ENCODE results near the gene DNAJC19. TPM values are rescaled to one million over a fixed set of nuclear protein-coding genes. Genes with fewer than 3 reads are reported as not detected.
"Not testable (repeated sequence)": the region's sequence is repeated elsewhere in the genome, so short reads cannot be mapped to it uniquely, and the experiment has no call there.

DNAJC19 gene
- polyA plus RNA-seq (2013, experiment 1 of 2): 56.4 TPM
- polyA plus RNA-seq (2013, experiment 2 of 2): 77.3 TPM

DNA sequence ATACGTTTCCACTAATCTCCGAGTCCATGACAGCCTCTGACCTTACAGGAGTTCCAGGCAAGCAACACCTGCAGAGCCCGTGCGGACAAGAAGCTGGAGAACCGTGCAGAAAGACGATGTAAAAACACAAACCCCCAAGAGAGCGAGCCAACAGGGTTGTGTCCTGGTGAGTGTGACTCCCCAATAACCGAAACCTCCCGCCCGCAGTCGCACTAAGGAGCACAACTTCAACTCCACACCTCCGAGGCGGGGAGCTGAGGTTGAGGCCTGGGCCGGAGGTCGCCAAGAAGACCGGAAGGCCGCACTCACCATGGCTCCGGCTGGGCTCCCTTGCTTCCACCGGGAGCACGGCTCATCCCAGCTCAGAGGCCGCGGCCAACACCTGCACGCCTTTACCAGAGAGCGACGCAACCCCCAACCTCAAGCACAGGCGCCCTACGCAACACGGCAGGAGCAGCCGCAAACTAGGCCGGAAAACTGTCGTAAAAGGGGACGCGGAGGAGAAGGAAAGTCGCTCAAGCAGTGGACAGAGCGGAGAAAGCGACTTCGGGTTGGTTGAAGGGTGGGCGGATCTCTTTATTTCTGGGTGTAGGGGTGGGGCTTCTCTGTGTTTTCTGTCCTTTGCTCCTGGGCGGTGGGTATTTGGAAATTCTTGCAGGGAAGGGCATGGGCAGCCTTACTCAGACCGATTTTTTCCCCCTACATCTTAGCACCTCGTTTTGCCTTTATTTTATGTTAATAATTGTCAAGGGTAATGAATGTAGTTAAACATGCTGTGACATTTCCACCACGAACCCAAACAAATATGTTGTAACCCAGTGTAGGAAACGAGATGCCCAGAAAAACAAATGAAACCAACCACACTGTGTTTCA lies at the start of gene DNAJC19:
Gene DNAJC19, minus strand, starts transcription at position 446 of the 873 bp plus-strand sequence. Its CDS starts 134 bp downstream, at position 312.
- Histone ChIP-seq H3K36me3 (ENCODE audit: control insufficient read depth, insufficient read depth, low read length) (peaks cover 15% of the 10 kb centered on the region), H3K9me3 (ENCODE audit: control insufficient read depth, low read length) (no peaks in the 10 kb centered on the region), H3K27ac (ENCODE audit: low read depth, low read length, severe bottlenecking) (peak within 1 kb of the TSS; percentile 11), H3K4me3 (ENCODE audit: extremely low read depth, insufficient read depth, low read length, poor library complexity, severe bottlenecking) (peak within 1 kb of the TSS; percentile 84), H3K4me1 (ENCODE audit: control insufficient read depth, insufficient read depth, low read length, poor library complexity, severe bottlenecking) (no peaks in the 10 kb centered on the region)
- WGBS, 2 experiments (ENCODE audit: insufficient coverage in 2 of 2): 0 to 2% methylated on average over 29 to 31 of the region's 43 CpGs

DNA sequence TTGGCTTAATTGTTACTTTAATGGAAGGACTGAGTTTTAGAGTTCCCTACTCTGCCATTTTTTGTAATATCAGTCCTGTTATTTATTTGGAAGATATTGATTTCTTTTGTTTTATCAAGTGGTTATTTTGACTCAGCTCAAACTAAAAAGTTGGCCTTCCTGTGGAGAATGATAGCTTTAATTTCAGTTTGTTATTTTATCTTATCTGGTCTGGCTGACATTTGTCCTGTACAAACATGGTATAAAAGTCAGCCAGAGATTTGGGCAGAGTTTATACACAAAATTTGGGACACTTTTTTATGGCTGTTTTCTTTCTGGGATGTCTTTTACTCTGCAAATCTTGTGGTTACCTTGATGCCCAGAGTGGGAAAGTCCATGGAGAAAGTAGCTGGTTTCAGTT lies 41.4 kb upstream of the DNAJC19 start:
- H3K27ac ChIP-seq (ENCODE audit: low read depth, low read length, severe bottlenecking): no peak overlapping the region
- H3K9me3 ChIP-seq (ENCODE audit: control insufficient read depth, low read length): no peaks in the 10 kb centered on the region
- H3K4me3 ChIP-seq (ENCODE audit: extremely low read depth, insufficient read depth, low read length, poor library complexity, severe bottlenecking): no peak overlapping the region

DNA sequence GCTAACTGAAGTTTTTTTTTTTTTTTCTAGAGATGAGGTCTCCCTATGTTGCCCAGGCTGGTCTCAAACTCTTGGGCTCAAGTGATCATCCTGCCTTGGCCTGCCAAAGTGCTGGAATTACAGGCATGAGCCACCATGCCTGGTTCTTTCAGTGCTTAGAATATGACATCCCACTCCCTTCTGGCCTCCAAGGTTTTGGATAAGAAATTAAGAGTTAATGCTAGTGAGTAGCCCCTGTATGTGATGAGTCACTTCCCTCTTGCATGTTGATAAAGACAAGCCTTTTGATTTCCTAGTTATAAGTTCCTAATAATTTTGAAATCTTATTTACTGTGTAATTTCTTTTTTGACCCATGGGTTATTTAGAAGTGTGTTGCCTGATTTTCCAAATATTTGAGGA lies 35.7 kb upstream of the DNAJC19 start:
- no peak overlapping the region for H3K27ac ChIP-seq (ENCODE audit: low read depth, low read length, severe bottlenecking)
- no peak overlapping the region for H3K4me3 ChIP-seq (ENCODE audit: extremely low read depth, insufficient read depth, low read length, poor library complexity, severe bottlenecking)
- H3K36me3 ChIP-seq (ENCODE audit: control insufficient read depth, insufficient read depth, low read length): no peaks in the 10 kb centered on the region
- peaks cover 12% of the 10 kb centered on the region for H3K9me3 ChIP-seq (ENCODE audit: control insufficient read depth, low read length)
- no peaks in the 10 kb centered on the region for H3K4me1 ChIP-seq (ENCODE audit: control insufficient read depth, insufficient read depth, low read length, poor library complexity, severe bottlenecking)

More for the DNA sequence above, 41.4 kb upstream of the DNAJC19 start:
- H3K36me3 ChIP-seq (ENCODE audit: control insufficient read depth, insufficient read depth, low read length): no peaks in the 10 kb centered on the region
- H3K4me1 ChIP-seq (ENCODE audit: control insufficient read depth, insufficient read depth, low read length, poor library complexity, severe bottlenecking): no peaks in the 10 kb centered on the region

DNA sequence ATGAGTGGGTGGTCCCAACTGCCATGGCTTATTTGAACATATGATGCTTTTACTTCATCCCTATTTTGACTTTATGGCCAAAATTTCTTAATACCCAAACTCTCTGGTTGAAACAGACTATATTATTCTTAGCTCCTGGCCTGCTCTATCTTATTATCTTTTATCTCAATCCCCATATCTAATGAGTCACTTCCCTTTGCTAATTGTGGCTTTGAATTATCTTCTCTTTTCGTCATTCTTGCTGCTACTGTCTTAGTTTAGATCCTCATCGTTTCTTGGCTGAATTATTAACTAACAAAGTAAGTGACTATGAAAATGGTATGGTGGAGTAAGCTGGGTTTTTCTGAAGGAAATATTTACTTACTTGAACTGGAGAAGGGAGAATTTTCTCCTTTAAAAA lies 28.2 kb upstream of the DNAJC19 start:
- Histone ChIP-seq H3K9me3 (ENCODE audit: control insufficient read depth, low read length) (no peaks in the 10 kb centered on the region), H3K4me1 (ENCODE audit: control insufficient read depth, insufficient read depth, low read length, poor library complexity, severe bottlenecking) (no peaks in the 10 kb centered on the region), H3K4me3 (ENCODE audit: extremely low read depth, insufficient read depth, low read length, poor library complexity, severe bottlenecking) (no peak overlapping the region), H3K27ac (ENCODE audit: low read depth, low read length, severe bottlenecking) (no peak overlapping the region), H3K36me3 (ENCODE audit: control insufficient read depth, insufficient read depth, low read length) (no peaks in the 10 kb centered on the region)
- WGBS, 2 experiments (ENCODE audit: insufficient coverage in 2 of 2): no CpG with 5 or more reads among the region's 2 CpGs

DNA sequence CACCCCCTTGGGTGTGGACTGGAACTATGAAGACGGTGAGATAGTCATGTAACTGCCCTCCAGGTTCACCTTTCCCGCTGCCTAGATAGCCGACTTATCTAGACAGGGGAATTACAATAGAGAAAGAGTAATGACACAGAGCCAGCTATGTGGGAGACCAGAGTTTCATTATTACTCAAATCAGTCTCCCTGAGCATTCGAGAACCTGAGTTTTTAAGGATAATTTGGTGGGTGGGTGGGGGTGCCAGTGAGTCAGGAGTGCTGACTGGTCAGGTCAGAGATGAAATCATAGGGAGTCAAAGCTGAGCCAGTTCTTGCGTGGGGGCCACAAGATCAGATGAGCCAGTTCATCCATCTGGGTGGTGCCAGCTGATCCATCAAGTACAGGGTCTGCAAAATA lies 19.7 kb upstream of the DNAJC19 start:
- H3K4me1 ChIP-seq (ENCODE audit: control insufficient read depth, insufficient read depth, low read length, poor library complexity, severe bottlenecking): no peaks in the 10 kb centered on the region
- WGBS, 2 experiments (ENCODE audit: insufficient coverage in 2 of 2): 80% methylated on average over 2 to 4 of the region's 5 CpGs
- no peaks in the 10 kb centered on the region for H3K9me3 ChIP-seq (ENCODE audit: control insufficient read depth, low read length)
- H3K36me3 ChIP-seq (ENCODE audit: control insufficient read depth, insufficient read depth, low read length): no peaks in the 10 kb centered on the region
- H3K4me3 ChIP-seq (ENCODE audit: extremely low read depth, insufficient read depth, low read length, poor library complexity, severe bottlenecking): no peak overlapping the region
- H3K27ac ChIP-seq (ENCODE audit: low read depth, low read length, severe bottlenecking): no peak overlapping the region

DNA sequence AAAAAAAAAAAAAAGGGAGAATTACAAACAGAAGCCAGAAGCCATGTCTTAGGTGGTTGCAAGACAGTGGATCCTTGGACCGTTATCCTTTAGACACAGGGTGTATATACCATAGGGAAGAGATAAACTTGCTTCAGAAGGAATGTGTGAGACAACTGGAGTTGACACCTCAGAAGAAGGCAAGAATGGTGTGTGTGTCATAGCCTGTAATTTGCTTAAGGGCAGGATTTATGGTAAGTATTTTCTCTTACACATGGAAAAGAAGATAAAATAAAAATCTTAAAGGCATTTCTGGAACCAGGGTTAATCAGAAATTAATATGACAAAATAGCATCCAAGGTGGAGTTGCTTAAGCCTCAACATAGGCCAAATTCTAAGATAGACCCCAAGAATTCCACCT lies 19.3 kb upstream of the DNAJC19 start:
- Histone ChIP-seq H3K9me3 (ENCODE audit: control insufficient read depth, low read length) (no peaks in the 10 kb centered on the region), H3K27ac (ENCODE audit: low read depth, low read length, severe bottlenecking) (no peak overlapping the region), H3K4me3 (ENCODE audit: extremely low read depth, insufficient read depth, low read length, poor library complexity, severe bottlenecking) (no peak overlapping the region), H3K4me1 (ENCODE audit: control insufficient read depth, insufficient read depth, low read length, poor library complexity, severe bottlenecking) (no peaks in the 10 kb centered on the region), H3K36me3 (ENCODE audit: control insufficient read depth, insufficient read depth, low read length) (no peaks in the 10 kb centered on the region)
- 80% methylated on average over 1 of the region's 1 CpG; no CpG with 5 or more reads in 1 of the 2 experiments for WGBS, 2 experiments (ENCODE audit: insufficient coverage in 2 of 2)

DNA sequence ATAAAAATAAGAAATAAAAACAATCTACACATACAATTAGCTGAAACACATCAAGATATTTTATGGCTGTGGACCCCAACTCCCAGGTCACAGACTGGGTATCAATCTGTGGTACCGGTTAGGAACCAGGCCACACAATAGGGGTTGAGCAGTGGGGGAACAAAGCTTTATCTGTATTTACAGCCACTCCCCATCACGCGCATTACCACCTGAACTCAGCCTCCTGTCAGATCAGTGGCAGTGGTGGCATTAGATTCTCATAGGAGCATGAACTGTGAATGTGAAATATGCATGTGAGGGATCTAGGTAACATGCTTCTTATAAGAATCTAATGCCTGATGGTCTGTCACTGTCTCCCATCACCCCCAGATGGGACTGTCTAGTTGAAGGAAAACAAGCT lies 17.7 kb upstream of the DNAJC19 start:
- H3K9me3 ChIP-seq (ENCODE audit: control insufficient read depth, low read length): no peaks in the 10 kb centered on the region
- WGBS, 2 experiments (ENCODE audit: insufficient coverage in 2 of 2): 100% methylated on average over 1 of the region's 3 CpGs; no CpG with 5 or more reads in 1 of the 2 experiments
- H3K4me3 ChIP-seq (ENCODE audit: extremely low read depth, insufficient read depth, low read length, poor library complexity, severe bottlenecking): no peak overlapping the region
- no peaks in the 10 kb centered on the region for H3K36me3 ChIP-seq (ENCODE audit: control insufficient read depth, insufficient read depth, low read length)
- no peaks in the 10 kb centered on the region for H3K4me1 ChIP-seq (ENCODE audit: control insufficient read depth, insufficient read depth, low read length, poor library complexity, severe bottlenecking)
- H3K27ac ChIP-seq (ENCODE audit: low read depth, low read length, severe bottlenecking): no peak overlapping the region

DNA sequence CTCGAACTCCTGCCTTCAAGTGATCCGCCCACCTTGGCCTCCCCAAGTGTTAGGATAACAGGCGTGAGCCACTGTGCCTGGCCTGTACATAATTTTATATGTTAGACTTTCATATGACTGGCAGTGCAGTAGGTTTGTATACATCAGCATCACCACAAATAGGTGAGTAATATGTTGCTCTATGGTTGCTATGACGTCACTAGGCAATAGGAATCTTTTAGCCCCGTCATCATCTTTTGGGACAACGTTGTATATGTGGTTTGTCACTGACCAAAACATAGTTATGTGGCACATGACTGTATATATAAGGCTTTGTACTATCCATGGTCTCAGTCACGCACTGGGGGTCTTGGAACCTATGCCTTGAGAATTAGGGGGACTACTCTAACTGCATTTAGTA lies 17.0 kb upstream of the DNAJC19 start:
- 88 to 92% methylated on average over 3 to 4 of the region's 7 CpGs for WGBS, 2 experiments (ENCODE audit: insufficient coverage in 2 of 2)
- Histone ChIP-seq H3K36me3 (ENCODE audit: control insufficient read depth, insufficient read depth, low read length) (no peaks in the 10 kb centered on the region), H3K27ac (ENCODE audit: low read depth, low read length, severe bottlenecking) (no peak overlapping the region), H3K9me3 (ENCODE audit: control insufficient read depth, low read length) (no peaks in the 10 kb centered on the region), H3K4me3 (ENCODE audit: extremely low read depth, insufficient read depth, low read length, poor library complexity, severe bottlenecking) (no peak overlapping the region), H3K4me1 (ENCODE audit: control insufficient read depth, insufficient read depth, low read length, poor library complexity, severe bottlenecking) (no peaks in the 10 kb centered on the region)

DNA sequence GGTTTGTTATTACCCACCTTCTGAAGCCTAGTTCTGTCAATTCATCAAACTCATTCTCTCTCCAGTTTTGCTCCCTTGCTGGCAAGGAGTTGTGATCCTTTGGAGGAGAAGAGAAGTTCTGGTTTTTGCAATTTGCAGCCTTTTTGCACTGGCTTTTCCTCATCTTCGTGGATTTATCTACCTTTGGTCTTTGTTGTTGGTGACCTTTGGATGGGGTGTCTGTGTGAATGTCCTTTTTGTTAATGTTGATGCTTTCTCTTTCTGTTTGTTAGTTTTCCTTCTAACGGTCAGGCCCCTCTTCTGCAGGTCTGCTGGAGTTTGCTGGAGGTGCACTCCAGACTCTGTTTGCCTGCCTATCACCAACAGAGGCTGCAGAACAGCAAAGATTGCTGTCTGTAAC lies 13.9 kb upstream of the DNAJC19 start:
- H3K4me1 ChIP-seq (ENCODE audit: control insufficient read depth, insufficient read depth, low read length, poor library complexity, severe bottlenecking); H3K9me3 ChIP-seq (ENCODE audit: control insufficient read depth, low read length); H3K4me3 ChIP-seq (ENCODE audit: extremely low read depth, insufficient read depth, low read length, poor library complexity, severe bottlenecking); H3K27ac ChIP-seq (ENCODE audit: low read depth, low read length, severe bottlenecking); H3K36me3 ChIP-seq (ENCODE audit: control insufficient read depth, insufficient read depth, low read length): not testable (repeated sequence)
- WGBS, 2 experiments (ENCODE audit: insufficient coverage in 2 of 2): 100% methylated on average over 1 of the region's 2 CpGs; no CpG with 5 or more reads in 1 of the 2 experiments

DNA sequence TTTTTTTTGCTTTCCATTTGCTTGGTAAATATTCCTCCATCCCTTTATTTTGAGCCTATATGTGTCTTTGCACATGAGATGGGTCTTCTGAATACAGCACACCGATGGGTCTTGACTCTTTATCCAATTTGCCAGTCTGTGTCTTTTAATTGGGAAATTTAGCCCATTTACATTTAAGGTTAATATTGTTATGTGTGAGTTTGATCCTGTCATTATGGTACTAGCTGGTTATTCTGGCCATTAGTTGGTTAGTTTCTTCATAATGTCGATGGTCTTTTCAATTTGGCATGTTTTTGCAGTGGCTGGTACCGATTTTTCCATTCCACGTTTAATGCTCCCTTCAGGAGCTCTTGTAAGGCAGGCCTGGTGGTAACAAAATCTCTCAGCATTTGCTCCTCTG lies 12.8 kb upstream of the DNAJC19 start:
- H3K4me3 ChIP-seq (ENCODE audit: extremely low read depth, insufficient read depth, low read length, poor library complexity, severe bottlenecking); H3K27ac ChIP-seq (ENCODE audit: low read depth, low read length, severe bottlenecking); H3K4me1 ChIP-seq (ENCODE audit: control insufficient read depth, insufficient read depth, low read length, poor library complexity, severe bottlenecking); H3K9me3 ChIP-seq (ENCODE audit: control insufficient read depth, low read length); H3K36me3 ChIP-seq (ENCODE audit: control insufficient read depth, insufficient read depth, low read length): not testable (repeated sequence)
- WGBS, 2 experiments (ENCODE audit: insufficient coverage in 2 of 2): 91 to 93% methylated on average over 2 to 3 of the region's 4 CpGs

DNA sequence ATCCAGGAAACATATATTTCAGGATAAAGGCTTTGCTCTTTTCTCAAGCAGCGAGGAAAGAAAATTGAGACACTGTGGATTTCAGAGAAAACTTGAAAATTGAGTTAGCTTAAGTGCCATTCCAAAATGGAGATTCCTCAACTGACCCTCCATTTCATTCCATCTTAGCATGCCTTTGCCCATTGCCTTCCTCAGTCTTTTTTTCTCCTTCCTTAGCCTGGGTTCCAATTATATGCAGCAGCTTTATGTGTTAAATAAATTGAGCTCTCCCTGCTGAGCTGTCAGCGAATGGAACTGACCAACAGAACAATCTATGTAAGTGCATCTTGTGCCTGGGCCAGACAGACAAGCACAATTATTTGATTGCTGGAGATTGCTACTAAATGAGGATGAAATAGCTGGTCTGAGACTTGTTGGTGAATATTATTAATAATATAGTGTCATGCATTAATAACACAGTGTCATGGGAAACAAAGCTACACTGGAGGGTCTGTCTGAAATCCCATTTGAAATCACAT lies 6.9 kb upstream of the DNAJC19 start:
- 76 to 83% methylated on average over 1 to 2 of the region's 2 CpGs for WGBS, 2 experiments (ENCODE audit: insufficient coverage in 2 of 2)
- Histone ChIP-seq H3K27ac (ENCODE audit: low read depth, low read length, severe bottlenecking) (no peak overlapping the region), H3K4me3 (ENCODE audit: extremely low read depth, insufficient read depth, low read length, poor library complexity, severe bottlenecking) (no peak overlapping the region), H3K9me3 (ENCODE audit: control insufficient read depth, low read length) (no peaks in the 10 kb centered on the region), H3K4me1 (ENCODE audit: control insufficient read depth, insufficient read depth, low read length, poor library complexity, severe bottlenecking) (no peaks in the 10 kb centered on the region), H3K36me3 (ENCODE audit: control insufficient read depth, insufficient read depth, low read length) (no peaks in the 10 kb centered on the region)
